ENCODE results near the gene LRRFIP2. TPM values are rescaled to one million over a fixed set of nuclear protein-coding genes. Genes with fewer than 3 reads are reported as not detected.

LRRFIP2 gene
- total RNA-seq, 1 experiment from 2014 or later: 47.1 TPM

- no peak overlapping the region for H3K27ac Mint-ChIP-seq (ENCODE audit: unreplicated experiment)
- no peaks in the 10 kb centered on the region for H3K4me1 ChIP-seq
- ChIA-PET POLR2A (no interaction called here), CTCF (no interaction called here)
- no peaks in the 10 kb centered on the region for H3K9me3 Mint-ChIP-seq (ENCODE audit: unreplicated experiment)
- H3K27me3 ChIP-seq (replicated peaks; ENCODE audit: control insufficient read depth, insufficient read depth, low read length): no peaks in the 10 kb centered on the region
- H3K36me3 ChIP-seq (ENCODE audit: control insufficient read depth, insufficient read depth, low read length): no peaks in the 10 kb centered on the region
- no TSS peak for BruUV-seq (replicated peaks)
- H3K4me3 ChIP-seq (ENCODE audit: low read depth, low read length): no peak overlapping the region
- intact Hi-C loops (cut with micrococcal nuclease; ENCODE audit: unreplicated experiment): no loop called here
- DNase-seq: no peak
- H3K9me3 ChIP-seq: no peaks in the 10 kb centered on the region
- no peak for TF ChIP-seq CTCF (IDR thresholded peaks at IDR 0.05; ENCODE audit: insufficient read depth in 1 of 2, low read depth in 1 of 2, low read length in 1 of 2, severe bottlenecking in 1 of 2, unreplicated experiment in 1 of 2)
- no peaks in the 10 kb centered on the region for H3K27me3 Mint-ChIP-seq (ENCODE audit: insufficient read depth, unreplicated experiment)
- no peak overlapping the region for H3K4me3 Mint-ChIP-seq (ENCODE audit: unreplicated experiment)
- H3K36me3 Mint-ChIP-seq (ENCODE audit: insufficient read depth, unreplicated experiment): no peaks in the 10 kb centered on the region
- H3K4me1 Mint-ChIP-seq (ENCODE audit: low read depth, unreplicated experiment): no peaks in the 10 kb centered on the region
Observed at GRCh38 chr3:37115446-37115845, 58.9 kb downstream of the LRRFIP2 start.

GRCh38 chr3:37114251-37115145 lies 59.9 kb downstream of the LRRFIP2 start:
- Histone ChIP-seq H3K9me3 (no peaks in the 10 kb centered on the region), H3K36me3 (ENCODE audit: control insufficient read depth, insufficient read depth, low read length) (no peaks in the 10 kb centered on the region), H3K4me1 (no peaks in the 10 kb centered on the region), H3K4me3 (ENCODE audit: low read depth, low read length) (no peak overlapping the region), H3K27me3 (replicated peaks; ENCODE audit: control insufficient read depth, insufficient read depth, low read length) (no peaks in the 10 kb centered on the region)
- Mint-ChIP-seq H3K27ac (ENCODE audit: unreplicated experiment) (no peak overlapping the region), H3K4me3 (ENCODE audit: unreplicated experiment) (no peak overlapping the region), H3K27me3 (ENCODE audit: insufficient read depth, unreplicated experiment) (no peaks in the 10 kb centered on the region), H3K36me3 (ENCODE audit: insufficient read depth, unreplicated experiment) (no peaks in the 10 kb centered on the region), H3K9me3 (ENCODE audit: unreplicated experiment) (no peaks in the 10 kb centered on the region), H3K4me1 (ENCODE audit: low read depth, unreplicated experiment) (no peaks in the 10 kb centered on the region)
- ChIA-PET POLR2A (no interaction called here), CTCF (no interaction called here)
- DNase-seq: no peak
- no TSS peak for BruUV-seq (replicated peaks)
- intact Hi-C loops (cut with micrococcal nuclease; ENCODE audit: unreplicated experiment): no loop called here
- TF ChIP-seq CTCF (IDR thresholded peaks at IDR 0.05; ENCODE audit: insufficient read depth in 1 of 2, low read depth in 1 of 2, low read length in 1 of 2, severe bottlenecking in 1 of 2, unreplicated experiment in 1 of 2): no peak

GRCh38 chr3:37112987-37113386 lies 61.4 kb downstream of the LRRFIP2 start:
- no peaks in the 10 kb centered on the region for H3K9me3 ChIP-seq
- DNase-seq: no peak
- H3K27me3 Mint-ChIP-seq (ENCODE audit: insufficient read depth, unreplicated experiment): no peaks in the 10 kb centered on the region
- ChIA-PET POLR2A (no interaction called here), CTCF (no interaction called here)
- H3K4me3 ChIP-seq (ENCODE audit: low read depth, low read length): no peak overlapping the region
- intact Hi-C loops (cut with micrococcal nuclease; ENCODE audit: unreplicated experiment): no loop called here
- H3K9me3 Mint-ChIP-seq (ENCODE audit: unreplicated experiment): no peaks in the 10 kb centered on the region
- no TSS peak for BruUV-seq (replicated peaks)
- TF ChIP-seq CTCF (IDR thresholded peaks at IDR 0.05; ENCODE audit: insufficient read depth in 1 of 2, low read depth in 1 of 2, low read length in 1 of 2, severe bottlenecking in 1 of 2, unreplicated experiment in 1 of 2): no peak
- no peak overlapping the region for H3K4me3 Mint-ChIP-seq (ENCODE audit: unreplicated experiment)
- H3K4me1 ChIP-seq: no peaks in the 10 kb centered on the region
- H3K27me3 ChIP-seq (replicated peaks; ENCODE audit: control insufficient read depth, insufficient read depth, low read length): no peaks in the 10 kb centered on the region
- no peaks in the 10 kb centered on the region for H3K4me1 Mint-ChIP-seq (ENCODE audit: low read depth, unreplicated experiment)
- H3K36me3 Mint-ChIP-seq (ENCODE audit: insufficient read depth, unreplicated experiment): no peaks in the 10 kb centered on the region
- H3K27ac Mint-ChIP-seq (ENCODE audit: unreplicated experiment): no peak overlapping the region
- no peaks in the 10 kb centered on the region for H3K36me3 ChIP-seq (ENCODE audit: control insufficient read depth, insufficient read depth, low read length)

All from Caco-2 (cell line).